ENCODE measurements around the gene SPATA21. TPM values are rescaled to one million over a fixed set of nuclear protein-coding genes. Genes with fewer than 3 reads are reported as not detected.

SPATA21 gene
- total RNA-seq, 1 experiment from 2014 or later, result not detected

- Mint-ChIP-seq H3K36me3 (no peaks in the 10 kb centered on the region), H3K9me3 (no peaks in the 10 kb centered on the region), H3K4me1 (peaks cover 21% of the 10 kb centered on the region), H3K27ac (no peak overlapping the region), H3K4me3 (peak overlapping the region; percentile 10; the same call in 1 of the 2 replicates), H3K27me3 (ENCODE audit: low read depth) (no peaks in the 10 kb centered on the region)
- ATAC-seq (no peak), DNase-seq (ENCODE audit: low spot score) (no peak)
- POLR2A ChIA-PET, result no interaction called here
- CTCF ChIA-PET, result interaction anchor here (0.5 kb wide), 1 partner anchor 89 kb away, joined by 3 read pairs; no protein-coding TSS in a partner anchor
- TF ChIP-seq CBFB (CRISPR knock-in tag; IDR thresholded peaks at IDR 0.05; ENCODE audit: low read depth), result no peak
- TF ChIP-seq ZNF416 (CRISPR knock-in tag; IDR thresholded peaks at IDR 0.05), result no peak
- TF ChIP-seq, protein P1, sequence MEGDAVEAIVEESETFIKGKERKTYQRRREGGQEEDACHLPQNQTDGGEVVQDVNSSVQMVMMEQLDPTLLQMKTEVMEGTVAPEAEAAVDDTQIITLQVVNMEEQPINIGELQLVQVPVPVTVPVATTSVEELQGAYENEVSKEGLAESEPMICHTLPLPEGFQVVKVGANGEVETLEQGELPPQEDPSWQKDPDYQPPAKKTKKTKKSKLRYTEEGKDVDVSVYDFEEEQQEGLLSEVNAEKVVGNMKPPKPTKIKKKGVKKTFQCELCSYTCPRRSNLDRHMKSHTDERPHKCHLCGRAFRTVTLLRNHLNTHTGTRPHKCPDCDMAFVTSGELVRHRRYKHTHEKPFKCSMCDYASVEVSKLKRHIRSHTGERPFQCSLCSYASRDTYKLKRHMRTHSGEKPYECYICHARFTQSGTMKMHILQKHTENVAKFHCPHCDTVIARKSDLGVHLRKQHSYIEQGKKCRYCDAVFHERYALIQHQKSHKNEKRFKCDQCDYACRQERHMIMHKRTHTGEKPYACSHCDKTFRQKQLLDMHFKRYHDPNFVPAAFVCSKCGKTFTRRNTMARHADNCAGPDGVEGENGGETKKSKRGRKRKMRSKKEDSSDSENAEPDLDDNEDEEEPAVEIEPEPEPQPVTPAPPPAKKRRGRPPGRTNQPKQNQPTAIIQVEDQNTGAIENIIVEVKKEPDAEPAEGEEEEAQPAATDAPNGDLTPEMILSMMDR (IDR thresholded peaks at IDR 0.05), result no peak
These were observed 87.3 kb downstream of the SPATA21 start for GRCh38 chr1:16349847-16350406.

Other genes starting within 250 kb of the SPATA21 start
- 51.1 to 53.1 TPM (median 52.9 TPM) in 3 replicates for gene ARHGEF19, start 224.8 kb downstream of the SPATA21 start, total RNA-seq (2021)
- gene CPLANE2, start 200.2 kb downstream of the SPATA21 start, total RNA-seq (2021), result 3.9 to 5.0 TPM (median 4.9 TPM) in 3 replicates
- gene FBXO42, start 84.9 kb downstream of the SPATA21 start, total RNA-seq (2021), result 16.6 to 18.0 TPM (median 17.5 TPM) in 3 replicates
- 94.9 to 113 TPM (median 104 TPM) in 3 replicates for gene SZRD1, start 70.2 kb downstream of the SPATA21 start, total RNA-seq (2021)
- 29.8 to 33.9 TPM (median 30.4 TPM) in 3 replicates for gene NECAP2, start 3.3 kb upstream of the SPATA21 start, total RNA-seq (2021)
- gene RNU1-1, start 76.9 kb upstream of the SPATA21 start, total RNA-seq (2021), result 1,028 to 1,267 TPM (median 1,197 TPM) in 3 replicates
- 17.5 to 18.3 TPM (median 17.9 TPM) in 3 replicates for gene NBPF1, start 176.1 kb upstream of the SPATA21 start, total RNA-seq (2021)
- 1,028 to 1,267 TPM (median 1,197 TPM) in 3 replicates for gene RNU1-3, start 229.5 kb upstream of the SPATA21 start, total RNA-seq (2021)

Data from WTC11 (cell line).